ENCODE measurements around the gene EXOC7.

The EXOC7 gene

GRCh38 chr17:76103274-76104139, at the start of gene EXOC7:
TSS of gene EXOC7 (minus strand) at chr17:76103787. CDS start at chr17:76103692, 95 bp downstream.
- DNase-seq: peak; percentile 39 to 96 (median 84)

GRCh38 chr17:76153202-76153601, 49.6 kb upstream of the EXOC7 start:
- no peak for DNase-seq

- peak in 14 of 56 donors; percentile 20 to 60 (median 33) for DNase-seq
Observed at GRCh38 chr17:76152591-76152990, 49.0 kb upstream of the EXOC7 start.

GRCh38 chr17:76151896-76152454, 48.4 kb upstream of the EXOC7 start:
- no peak for DNase-seq

GRCh38 chr17:76150712-76151622, 47.4 kb upstream of the EXOC7 start:
- DNase-seq: no peak

- no peak for DNase-seq
Observed at GRCh38 chr17:76149214-76149613, 45.6 kb upstream of the EXOC7 start.

- DNase-seq: no peak
Observed at GRCh38 chr17:76148015-76148326, 44.4 kb upstream of the EXOC7 start.

GRCh38 chr17:76147211-76148014, 43.8 kb upstream of the EXOC7 start:
- no peak for DNase-seq

GRCh38 chr17:76146053-76146851, 42.7 kb upstream of the EXOC7 start:
- no peak for DNase-seq

- DNase-seq: no peak
Observed at GRCh38 chr17:76145231-76146052, 41.9 kb upstream of the EXOC7 start.

- no peak for DNase-seq
Observed at GRCh38 chr17:76142585-76143041, 39.0 kb upstream of the EXOC7 start.

- DNase-seq: no peak
Observed at GRCh38 chr17:76142039-76142584, 38.5 kb upstream of the EXOC7 start.

- DNase-seq: peak in 55 of 56 donors; percentile 24 to 94 (median 82)
Observed at GRCh38 chr17:76141212-76142038, 37.8 kb upstream of the EXOC7 start, which contains the start of gene FOXJ1. TSS of gene FOXJ1 (minus strand) at chr17:76141245. CDS start at chr17:76140395, 850 bp downstream.

- no peak for DNase-seq
Observed at GRCh38 chr17:76140661-76141211, 37.1 kb upstream of the EXOC7 start.

- peak in 1 of 56 donors; percentile 51 for DNase-seq
Observed at GRCh38 chr17:76139801-76140660, 36.4 kb upstream of the EXOC7 start.
